COLO668 (cell line): Measurements from ENCODE around the gene VWA3A.
"Not testable (repeated sequence)": the region's sequence is repeated elsewhere in the genome, so short reads cannot be mapped to it uniquely, and the experiment has no call there.

Experiments used
- DNase-seq: peaks from one replicate; lab custom pipeline; 2025; ENCODE audit not compliant: unreplicated experiment; lab: John Stamatoyannopoulos, UW

VWA3A gene, protein sequence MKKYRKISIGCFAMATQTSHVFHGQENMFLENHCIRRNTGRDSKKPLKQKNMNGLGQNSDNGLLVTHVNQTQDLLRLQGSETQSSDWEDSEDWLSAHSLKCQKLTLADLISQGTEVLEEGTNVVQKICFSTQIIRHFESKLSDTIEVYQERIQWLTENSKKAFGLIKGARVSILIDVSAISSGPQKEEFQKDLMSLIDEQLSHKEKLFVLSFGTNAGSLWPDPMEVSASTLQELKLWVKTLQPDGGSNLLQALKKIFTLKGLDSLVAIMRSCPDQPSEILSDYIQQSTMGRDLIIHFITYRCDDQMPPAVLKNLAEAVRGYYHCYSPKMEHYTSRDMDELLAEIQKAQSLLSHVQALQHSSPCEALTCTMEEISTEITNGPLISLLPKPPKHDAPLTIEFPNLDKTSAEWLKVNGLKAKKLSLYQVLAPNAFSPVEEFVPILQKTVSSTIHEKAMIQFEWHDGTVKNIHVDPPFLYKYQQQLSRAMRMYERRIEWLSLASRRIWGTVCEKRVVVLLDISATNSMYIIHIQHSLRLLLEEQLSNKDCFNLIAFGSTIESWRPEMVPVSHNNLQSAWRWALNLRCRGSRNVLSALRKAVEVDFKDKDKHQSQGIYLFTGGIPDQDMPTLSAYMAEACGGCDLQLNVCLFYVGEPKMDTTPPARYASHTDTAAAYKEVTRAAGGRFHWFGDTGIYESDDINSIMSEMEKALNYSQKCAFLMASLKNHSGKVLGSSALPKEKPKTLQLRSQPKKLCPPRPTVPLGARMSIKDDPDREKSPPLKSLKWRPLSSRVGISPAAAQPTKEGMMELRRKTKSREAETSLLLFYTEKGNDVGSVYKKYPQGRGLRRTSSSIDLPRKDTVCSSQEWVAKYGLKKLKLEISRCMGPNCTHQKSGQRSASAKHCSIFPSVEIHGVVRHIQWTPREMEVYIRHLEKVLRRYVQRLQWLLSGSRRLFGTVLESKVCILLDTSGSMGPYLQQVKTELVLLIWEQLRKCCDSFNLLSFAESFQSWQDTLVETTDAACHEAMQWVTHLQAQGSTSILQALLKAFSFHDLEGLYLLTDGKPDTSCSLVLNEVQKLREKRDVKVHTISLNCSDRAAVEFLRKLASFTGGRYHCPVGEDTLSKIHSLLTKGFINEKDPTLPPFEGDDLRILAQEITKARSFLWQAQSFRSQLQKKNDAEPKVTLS

DNA sequence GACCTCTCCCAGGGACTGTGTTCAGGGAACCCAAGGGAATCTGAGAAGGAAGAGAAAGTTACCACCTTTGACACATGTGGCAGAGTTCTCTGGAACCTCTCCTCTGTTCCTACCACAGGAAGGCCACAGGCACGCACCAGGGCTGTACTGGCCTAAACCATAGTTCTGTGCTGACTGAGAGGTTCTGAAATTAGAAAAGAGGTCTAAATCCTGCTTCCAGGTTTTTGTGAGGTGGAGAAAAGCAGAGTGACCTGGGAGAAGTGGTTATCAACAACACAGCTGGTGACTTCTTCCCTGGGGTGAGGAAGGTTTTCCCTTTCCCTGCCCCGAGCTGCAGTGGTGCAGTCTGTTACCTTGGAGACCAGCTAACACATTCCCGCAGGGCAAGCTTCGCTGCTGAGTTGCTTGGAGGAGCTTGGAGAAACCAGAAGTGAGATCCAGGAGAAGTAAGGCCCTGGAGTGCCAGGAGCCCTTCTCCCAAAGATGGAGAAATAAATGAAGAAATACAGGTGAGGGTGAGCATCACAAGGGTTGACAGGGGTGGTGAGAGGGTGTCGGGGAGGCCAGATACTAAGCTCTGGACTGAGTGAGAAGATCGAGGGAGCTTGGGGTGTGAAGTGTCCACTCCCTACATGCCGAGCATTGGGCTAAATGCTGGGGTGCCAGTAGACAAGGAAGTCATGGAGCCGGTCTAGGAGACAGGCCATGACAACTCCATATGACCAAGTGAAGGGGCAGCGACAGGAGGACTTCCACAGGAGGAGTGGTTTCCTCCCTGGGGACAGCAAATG is at the start of gene VWA3A:
TSS of gene VWA3A (plus strand) at position 399 of the 791 bp plus-strand sequence. CDS start at position 496, 97 bp downstream.
- no peak for DNase-seq

DNA sequence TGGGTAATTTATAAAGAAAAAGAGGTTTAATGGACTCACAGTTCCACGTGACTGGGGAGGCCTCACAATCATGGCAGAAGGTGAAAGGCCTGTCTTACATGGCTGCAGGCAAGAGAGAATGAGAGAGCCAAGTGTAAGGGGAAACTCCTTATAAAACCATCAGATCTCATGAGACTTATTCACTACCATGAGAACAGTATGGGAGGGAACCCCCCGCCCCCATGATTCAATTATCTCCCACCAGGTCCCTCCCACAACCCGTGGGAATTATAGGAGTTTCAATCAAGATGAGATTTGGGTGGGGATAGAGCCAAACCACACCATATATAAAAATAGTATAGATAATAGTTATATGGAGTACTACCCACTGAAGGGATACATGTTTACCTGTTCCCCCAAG is 48.5 kb upstream of the VWA3A start:
- DNase-seq, result not testable (repeated sequence)

DNA sequence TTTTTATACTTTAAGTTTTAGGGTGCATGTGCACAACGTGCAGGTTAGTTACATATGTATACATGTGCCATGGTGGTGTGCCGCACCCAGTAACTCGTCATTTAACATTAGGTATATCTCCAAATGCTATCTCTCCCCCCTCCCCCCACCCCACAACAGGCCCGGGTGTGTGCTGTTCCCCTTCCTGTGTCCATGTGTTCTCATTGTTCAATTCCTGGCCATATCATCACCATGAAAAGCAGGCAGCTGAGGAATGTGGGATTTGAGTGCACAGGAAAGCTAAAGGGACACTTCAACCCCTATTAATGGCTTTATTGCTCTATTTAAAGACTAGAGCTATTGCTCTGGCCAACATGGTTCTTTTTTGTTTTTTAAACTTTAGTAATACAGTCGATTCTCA is 46.5 kb upstream of the VWA3A start:
- DNase-seq, result not testable (repeated sequence)

DNA sequence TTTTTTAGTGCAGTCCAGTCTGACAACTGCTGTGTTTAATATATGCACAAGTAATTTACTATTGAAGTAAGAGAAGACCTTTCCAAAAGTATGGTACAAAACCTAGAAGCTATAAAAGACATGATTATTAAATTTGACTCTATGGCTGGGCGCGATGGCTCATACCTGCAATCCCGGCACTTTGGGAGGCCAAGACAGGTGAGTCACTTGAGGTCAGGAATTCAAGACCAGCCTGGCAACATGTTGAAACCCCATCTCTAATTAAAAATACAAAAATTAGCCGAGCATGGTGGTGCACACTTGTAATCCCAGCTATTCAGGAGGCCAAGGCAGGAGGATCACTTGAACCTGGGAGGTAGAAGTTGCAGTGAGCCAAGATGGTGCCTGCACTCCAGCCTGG is 41.4 kb upstream of the VWA3A start:
- DNase-seq, result no peak

DNA sequence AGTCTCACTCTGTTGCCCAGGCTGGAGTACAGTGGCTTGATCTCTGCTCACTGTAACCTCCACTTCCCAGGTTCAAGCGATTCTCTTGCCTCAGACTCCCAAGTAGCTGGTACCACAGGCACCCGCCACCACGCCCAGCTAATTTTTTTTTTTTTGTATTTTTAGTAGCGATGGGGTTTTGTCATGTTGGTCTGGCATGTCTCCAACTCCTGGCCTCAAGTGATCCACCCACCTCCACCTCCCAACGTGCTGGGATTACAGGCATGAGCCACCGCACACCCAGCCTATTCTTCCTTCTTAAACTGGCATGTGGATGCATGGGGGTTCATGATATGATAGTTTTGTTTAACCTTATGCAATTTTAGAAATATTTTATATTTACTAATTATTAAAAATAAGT is 39.4 kb upstream of the VWA3A start:
- DNase-seq, result no peak

DNA sequence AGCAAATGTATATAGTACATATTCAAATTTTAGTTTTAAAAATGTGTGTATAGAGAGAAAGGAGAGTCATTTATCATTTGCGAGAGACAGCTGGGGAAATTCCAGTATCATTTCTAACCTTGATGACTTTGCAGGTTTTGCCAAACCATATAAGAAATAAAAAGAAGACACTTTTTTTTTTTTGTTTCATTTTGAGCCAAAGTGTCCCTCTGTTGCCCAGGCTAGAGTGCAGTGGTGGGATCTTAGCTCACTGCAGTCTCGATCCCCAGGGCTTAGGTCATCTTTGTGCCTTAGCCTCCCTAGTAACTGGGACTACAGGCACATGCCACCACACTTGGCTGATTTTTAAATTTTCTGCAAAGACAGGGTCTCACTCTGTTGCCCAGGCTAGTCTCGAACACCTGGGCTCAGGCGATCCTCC is 38.4 kb upstream of the VWA3A start:
- DNase-seq, result no peak

DNA sequence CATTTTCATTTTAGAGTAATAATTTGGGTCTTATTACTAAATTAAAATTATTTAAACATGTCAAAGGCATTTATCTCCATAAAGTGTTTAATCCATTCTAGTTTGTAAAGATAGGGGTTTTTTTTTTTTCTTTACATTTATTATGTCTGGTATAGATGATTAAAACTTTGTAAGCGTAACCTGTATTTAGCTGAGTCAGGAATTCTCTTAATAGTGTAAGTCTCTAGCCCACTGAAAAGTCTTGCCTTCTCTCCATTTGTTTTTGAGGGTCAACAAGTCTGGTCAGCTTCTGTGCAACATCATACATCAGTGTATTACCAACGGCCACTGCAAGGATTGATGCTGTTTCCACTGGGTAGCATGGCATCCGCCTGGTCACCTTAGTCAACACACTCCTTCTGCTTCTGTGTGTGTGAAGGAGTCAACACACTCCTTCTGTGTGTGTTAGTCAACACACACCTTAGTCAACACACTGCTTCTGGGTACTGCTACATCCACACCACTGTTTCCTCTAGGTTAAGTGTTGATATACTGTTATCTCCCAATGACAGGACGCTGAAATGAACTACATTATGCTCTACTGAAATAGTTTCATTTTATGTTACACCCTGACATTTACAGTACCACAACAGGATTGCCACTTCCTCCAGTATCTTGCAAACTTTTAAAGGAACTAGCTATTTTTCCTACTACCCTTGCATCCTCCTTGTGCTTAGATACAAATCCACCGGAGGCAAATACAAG is 37.3 kb upstream of the VWA3A start:
- DNase-seq, result no peak

DNA sequence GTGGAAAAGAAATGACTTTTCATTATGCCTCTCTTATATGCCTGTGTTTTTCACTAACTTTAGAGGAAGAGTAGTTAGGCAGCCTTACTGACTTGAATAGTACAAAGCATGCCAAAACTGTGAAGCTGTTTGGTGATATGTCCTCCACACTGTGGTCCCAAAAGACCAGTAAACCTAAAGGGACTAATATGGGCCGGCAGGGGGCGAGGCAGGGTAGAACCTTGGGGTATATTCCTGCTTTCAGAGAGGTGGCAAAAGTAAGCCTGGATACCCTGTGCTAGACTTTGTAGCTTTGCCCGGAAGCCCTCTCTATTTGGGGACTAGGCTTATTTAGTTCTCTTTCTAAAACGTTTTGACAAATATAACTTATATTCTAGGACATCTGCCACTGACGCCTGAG is 36.5 kb upstream of the VWA3A start:
- no peak for DNase-seq

DNA sequence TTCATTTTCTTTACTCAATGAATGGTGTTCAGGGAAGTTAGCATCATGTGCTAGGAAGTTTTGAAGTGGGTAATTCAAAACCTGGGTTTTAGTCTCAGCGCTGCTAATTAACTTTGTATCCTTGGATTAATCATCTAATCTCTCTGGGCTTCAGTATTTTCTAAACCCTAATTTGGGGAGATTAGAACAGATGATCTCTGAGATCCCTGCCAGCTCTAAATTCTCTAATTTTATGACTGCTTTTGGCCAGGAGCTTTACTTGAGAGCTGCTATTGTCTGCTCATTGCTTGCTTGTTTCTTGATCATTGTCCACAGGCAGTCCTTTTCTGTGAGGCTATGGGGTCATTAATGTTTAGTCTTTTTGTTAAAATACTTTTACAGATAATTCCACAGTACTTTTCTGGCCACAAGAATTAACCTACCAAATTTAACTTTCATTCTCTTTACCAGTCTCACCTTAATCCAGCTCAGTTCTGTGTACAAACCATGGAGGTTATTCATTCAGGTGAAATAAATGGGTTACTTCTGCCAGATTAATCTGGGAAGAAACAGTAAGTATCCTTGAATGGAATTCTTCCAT is 28.4 kb upstream of the VWA3A start:
- DNase-seq, result no peak

DNA sequence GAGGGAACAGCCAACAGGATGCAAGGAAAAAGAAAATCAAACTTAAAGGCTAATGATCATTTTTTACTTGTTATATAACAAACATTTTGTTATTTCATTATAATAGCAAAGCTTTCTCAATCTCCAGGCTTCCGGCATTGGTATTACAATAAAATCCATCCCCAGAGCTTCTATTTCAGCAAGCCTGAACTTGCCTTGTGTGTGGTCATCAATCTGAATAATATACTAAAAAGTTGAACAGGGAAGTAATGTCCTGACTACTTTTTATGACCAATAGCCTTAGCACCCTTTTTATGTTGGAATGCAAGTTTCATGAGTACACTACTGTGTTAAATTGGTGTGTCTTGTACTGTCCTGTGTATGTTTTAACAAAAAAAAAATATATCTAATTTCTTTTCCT is 27.1 kb upstream of the VWA3A start:
- no peak for DNase-seq

DNA sequence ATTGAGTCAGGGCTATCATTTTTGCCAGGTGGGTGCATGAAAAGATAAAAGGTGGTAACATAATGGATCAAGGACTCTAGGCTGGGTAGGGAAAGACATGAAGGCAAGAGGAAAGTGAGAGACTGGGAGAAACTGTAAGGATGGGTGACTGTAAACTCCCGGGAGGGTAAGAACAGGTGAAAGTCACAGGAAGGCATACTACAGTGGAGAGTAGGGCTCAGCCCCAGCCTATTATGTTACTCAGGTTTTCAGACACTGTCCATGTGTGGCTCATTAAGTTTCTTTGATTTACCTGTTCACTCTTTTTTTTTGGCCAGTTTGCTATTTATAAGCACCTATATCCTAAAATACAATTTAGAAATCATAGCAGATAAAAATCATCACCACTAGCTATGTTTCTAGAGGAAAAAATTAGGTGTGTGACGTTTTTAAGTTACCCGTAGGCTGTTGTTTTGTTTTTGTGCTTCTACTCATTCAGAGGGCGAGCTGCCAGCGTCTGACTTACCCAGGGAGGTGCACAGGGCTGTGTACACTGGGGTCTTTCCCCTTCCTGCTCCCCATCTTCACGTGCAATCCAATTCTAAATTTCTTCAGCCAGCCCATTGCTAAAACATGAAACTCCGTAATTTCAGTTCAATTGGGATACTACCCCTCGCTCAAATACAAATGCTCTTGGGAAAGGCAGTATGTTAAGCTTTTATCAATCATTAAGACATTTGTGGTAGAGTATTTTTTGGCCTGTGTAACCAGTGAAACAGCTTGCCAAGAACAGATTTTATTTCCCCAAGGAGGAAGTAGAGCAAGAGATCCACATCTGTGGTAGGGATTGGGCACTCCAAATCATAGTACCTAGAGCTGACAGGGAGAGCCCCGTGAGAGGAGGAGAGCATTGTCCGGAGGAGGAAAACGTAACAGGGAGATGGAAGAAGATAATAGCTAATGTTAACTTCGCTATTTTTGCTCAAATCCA is 21.7 kb upstream of the VWA3A start:
- no peak for DNase-seq

DNA sequence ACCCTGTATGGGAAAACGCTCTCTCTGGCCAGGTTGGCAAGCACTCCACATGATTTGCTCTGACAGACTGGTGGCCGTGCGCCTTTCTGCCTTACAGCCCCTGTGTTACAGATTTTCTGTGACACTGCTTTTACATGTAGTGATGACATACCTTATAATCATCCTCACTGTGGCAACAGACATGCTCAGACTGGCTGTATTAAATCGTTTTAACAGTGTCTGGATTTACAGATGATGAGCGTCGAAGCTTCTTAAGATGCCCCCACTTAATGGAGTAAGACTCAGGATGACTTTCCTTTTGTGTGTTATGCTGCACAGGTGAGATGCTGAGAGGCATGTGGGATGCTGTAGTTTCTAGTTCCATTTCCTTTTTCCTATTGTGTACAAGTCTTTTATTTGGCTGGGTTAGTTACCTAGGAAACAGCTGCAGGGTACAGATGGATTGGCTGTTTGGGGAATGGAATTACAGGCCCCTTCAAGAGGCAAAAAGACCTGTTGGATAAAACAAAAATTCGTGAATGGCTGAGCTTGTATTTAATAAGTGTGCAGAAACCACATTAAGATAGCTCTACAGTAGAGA is 20.9 kb upstream of the VWA3A start:
- DNase-seq, result no peak

DNA sequence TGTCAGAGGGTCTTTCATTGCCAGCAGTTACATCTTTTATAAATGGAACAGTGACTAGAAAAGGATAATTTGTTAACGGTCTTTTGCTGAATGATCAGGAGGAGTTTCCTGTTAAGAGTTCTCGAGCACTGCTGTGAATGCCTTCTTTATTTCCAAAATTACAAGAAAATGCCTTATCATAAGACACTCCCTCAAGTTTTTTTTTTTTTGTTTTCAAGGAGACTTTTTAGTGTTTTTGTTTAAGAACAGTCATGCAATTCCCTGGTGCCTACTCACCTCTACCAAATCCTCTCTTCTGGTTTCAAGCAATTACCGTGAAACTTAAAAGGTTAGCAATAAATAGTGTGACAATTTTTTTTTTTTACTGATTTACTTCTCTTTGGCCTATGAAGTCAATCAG is 19.0 kb upstream of the VWA3A start:
- DNase-seq, result no peak

DNA sequence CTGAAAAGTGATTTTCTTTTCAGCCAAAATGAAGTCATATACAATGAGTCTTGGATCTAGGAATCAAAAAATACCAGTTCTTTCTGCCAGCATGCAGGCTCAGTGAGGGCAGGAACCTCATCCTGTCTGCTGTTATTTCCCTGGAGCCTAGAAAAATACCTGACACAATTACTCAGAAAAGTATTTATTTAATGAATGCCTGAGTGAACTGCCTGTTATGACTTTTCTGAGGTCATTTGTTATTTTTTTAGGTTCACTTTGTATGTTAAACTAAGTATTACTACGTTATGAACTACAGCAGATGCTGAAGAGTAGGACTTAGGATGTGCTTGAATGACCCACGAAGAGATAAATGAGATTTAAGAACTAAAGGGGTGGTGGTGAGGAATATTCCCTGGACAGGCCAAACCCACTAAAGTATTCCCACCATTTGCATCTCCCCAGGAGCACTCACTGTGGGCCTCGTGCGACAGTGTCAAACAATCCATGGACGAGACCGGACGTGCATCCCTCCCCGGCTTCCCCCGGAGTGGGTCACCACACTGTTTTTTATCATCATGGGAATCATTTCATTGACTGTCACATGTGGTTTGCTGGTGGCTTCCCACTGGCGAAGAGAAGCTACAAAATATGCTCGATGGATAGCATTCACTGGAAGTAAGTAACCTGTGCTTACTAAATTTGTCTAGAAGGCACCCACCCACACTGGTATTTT is 17.1 kb upstream of the VWA3A start:
- DNase-seq, result no peak

DNA sequence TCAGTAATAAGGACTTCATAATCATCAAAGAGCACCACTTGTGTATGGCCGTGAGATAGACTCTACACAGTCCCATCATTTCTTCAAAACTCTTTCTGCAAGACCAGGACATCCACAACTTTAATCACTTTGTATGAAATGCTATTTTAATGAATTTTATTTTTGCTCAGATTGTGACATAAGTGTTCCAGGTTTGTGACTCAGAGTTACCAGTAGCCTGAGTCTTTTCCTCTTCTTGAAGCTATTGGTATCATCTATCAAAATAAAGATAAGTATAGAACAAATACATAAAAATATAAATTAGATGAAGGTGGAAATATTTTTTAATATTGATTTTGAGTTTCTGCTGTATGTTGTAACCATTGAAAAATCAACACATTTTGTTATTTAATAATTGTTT is 16.6 kb upstream of the VWA3A start:
- no peak for DNase-seq

DNA sequence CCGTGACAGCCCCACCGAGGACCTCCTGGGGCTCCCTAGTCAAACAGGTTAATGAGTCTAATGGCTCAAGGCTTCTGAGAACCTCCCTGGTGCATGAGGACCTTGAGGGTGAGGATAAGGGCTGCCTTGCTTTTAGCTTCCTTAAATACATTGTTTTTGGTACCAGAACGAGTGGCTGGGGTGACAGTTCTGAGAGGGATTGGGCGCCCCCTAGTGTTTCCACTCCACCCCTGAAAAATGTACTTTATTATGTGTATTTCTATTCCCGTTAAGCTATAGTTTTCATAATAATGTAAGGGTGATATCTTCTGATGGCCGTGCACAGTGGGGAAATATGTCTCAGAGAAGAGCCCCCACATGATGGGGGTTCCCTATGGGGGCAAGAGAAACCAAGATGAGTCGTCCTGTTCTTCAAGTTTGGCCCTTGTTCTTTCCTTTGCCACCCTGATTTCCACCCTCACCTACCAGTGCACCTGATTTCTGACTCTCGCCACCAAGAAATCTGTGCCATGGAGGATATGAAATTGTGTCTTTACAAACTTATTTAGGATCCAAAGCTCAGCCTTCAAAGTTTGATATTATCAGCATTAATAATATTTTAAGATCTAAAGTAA is 14.5 kb upstream of the VWA3A start:
- peak; percentile 31 for DNase-seq

DNA sequence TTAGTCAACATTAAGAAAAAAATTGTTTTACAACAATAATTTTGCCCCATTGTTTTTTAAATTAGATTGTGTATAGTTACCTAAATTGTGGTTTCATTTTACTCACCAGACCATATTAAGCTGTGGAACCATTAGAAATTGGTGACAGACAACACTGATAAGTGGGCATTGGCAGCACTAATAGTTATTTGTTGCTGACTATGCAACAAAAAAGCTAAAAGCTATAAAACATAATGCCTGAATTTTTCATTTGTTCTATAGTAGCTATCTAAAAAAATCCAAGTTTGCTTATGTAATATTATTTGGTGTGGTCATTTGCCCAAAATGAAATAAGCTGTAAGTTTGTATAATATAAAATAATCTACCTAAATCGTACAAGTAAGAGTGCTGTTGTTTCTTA is 13.7 kb upstream of the VWA3A start:
- DNase-seq, result no peak
